SU-DHL-6 (cell line): ENCODE measurements around the gene VDAC2.

ENCODE experiments used
- H2AFZ ChIP-seq: fragments of 200-600 bp; sonication (generic); 2 replicates; pipeline ENCODE4 v1.6.1; 2014; ENCODE audit warnings: low read depth, mild to moderate bottlenecking, moderate library complexity, mixed read lengths, antibody characterized with exemption, low read length; ENCODE audit not compliant: severe bottlenecking
- H3F3A ChIP-seq: fragments of 200-600 bp; shearing (Covaris generic); 2 replicates; pipeline ENCODE4 v1.6.0; 2016; ENCODE audit warnings: antibody characterized with exemption, mild to moderate bottlenecking; ENCODE audit not compliant: insufficient read depth
- H3K27ac ChIP-seq: fragments of 200-600 bp; sonication (generic); 2 replicates; pipeline ENCODE4 v1.5.1; 2016; ENCODE audit warnings: low read depth, mild to moderate bottlenecking, low read length, moderate library complexity, mixed read lengths
- H3K27me3 ChIP-seq: fragments of 200-600 bp; sonication (generic), shearing (Covaris generic); 2 replicates; pipeline ENCODE4 v1.6.0; 2014; ENCODE audit warnings: mild to moderate bottlenecking, low read length
- H3K36me3 ChIP-seq: fragments of 200-600 bp; sonication (generic); 2 replicates; pipeline ENCODE4 v1.6.1; 2014; ENCODE audit warnings: mild to moderate bottlenecking, low read length, mixed read lengths
- H3K4me2 ChIP-seq: fragments of 300-600, 200-600 bp; shearing (Covaris generic), sonication (generic); 2 replicates; pipeline ENCODE4 v1.6.0; 2014; ENCODE audit warnings: low read length, low read depth, mild to moderate bottlenecking; ENCODE audit not compliant: poor library complexity, severe bottlenecking
- H3K4me3 ChIP-seq: fragments of 200-600 bp; sonication (generic); 2 replicates; pipeline ENCODE4 v1.5.1; 2014; ENCODE audit warnings: antibody characterized with exemption, low read length, mild to moderate bottlenecking, mixed read lengths; ENCODE audit not compliant: insufficient read depth, poor library complexity, severe bottlenecking
- H3K79me2 ChIP-seq: fragments of 200-600 bp; sonication (generic); 2 replicates; pipeline ENCODE4 v1.6.1; 2014; ENCODE audit warnings: mild to moderate bottlenecking, low read length, moderate library complexity; ENCODE audit not compliant: insufficient read depth
- H3K9ac ChIP-seq: fragments of 200-600 bp; sonication (generic); 2 replicates; pipeline ENCODE4 v1.7.0; 2014; ENCODE audit warnings: mild to moderate bottlenecking, low read length
- H3K9me2 ChIP-seq: fragments of 200-600 bp; sonication (generic); replicated peaks from 2 replicates; pipeline ENCODE4 v1.6.1; 2014; ENCODE audit warnings: low read length; ENCODE audit not compliant: insufficient read depth
- H3K9me3 ChIP-seq: fragments of 200-600 bp; sonication (generic); 2 replicates; pipeline ENCODE4 v1.6.1; 2014; ENCODE audit warnings: low read length, mixed read lengths; ENCODE audit not compliant: insufficient read depth
- H4K20me1 ChIP-seq: fragments of 200-600 bp; sonication (generic); 2 replicates; pipeline ENCODE4 v1.6.1; 2014; ENCODE audit warnings: low read depth, mild to moderate bottlenecking, antibody characterized with exemption, low read length, moderate library complexity, mixed read lengths
- EZH2phosphoT487 ChIP-seq: fragments of 200-600 bp; sonication (generic), shearing (Covaris generic); conservative IDR thresholded peaks from 2 replicates; pipeline ENCODE4 v1.6.1; 2018; ENCODE audit warnings: mild to moderate bottlenecking, antibody characterized with exemption, low read length, moderate library complexity, mixed read lengths
- TF ChIP-seq, protein P1 (sequence below): fragments of 200-600 bp; sonication (generic); IDR thresholded peaks from one replicate; pipeline ENCODE4 v1.5.1; 2017; ENCODE audit warnings: antibody characterized with exemption, mild to moderate bottlenecking, low read length, moderate library complexity; ENCODE audit not compliant: insufficient read depth, poor library complexity, severe bottlenecking

VDAC2 gene

GRCh38 chr10:75168275-75168674 lies 42.3 kb upstream of the VDAC2 start:
- Histone ChIP-seq H3K36me3 (0 out of 2 replicates have a peak, but pooled peaks cover 3% of the 10 kb centered on the region), H3K4me2 (no peak overlapping the region), H3K9ac (no peak overlapping the region), H3K4me3 (no peak overlapping the region), H3K27ac (no peak overlapping the region), H3K27me3 (no peaks in the 10 kb centered on the region), H4K20me1 (peaks cover 3% of the 10 kb centered on the region; the same call in 1 of the 2 replicates), H3K79me2 (peaks cover 9% of the 10 kb centered on the region; the same call in 1 of the 2 replicates), H2AFZ (no peak overlapping the region), H3F3A (0 out of 2 replicates have a peak, but pooled peaks cover 6% of the 10 kb centered on the region), H3K9me2 (no peaks in the 10 kb centered on the region), H3K9me3 (no peaks in the 10 kb centered on the region)
- TF ChIP-seq, protein P1, sequence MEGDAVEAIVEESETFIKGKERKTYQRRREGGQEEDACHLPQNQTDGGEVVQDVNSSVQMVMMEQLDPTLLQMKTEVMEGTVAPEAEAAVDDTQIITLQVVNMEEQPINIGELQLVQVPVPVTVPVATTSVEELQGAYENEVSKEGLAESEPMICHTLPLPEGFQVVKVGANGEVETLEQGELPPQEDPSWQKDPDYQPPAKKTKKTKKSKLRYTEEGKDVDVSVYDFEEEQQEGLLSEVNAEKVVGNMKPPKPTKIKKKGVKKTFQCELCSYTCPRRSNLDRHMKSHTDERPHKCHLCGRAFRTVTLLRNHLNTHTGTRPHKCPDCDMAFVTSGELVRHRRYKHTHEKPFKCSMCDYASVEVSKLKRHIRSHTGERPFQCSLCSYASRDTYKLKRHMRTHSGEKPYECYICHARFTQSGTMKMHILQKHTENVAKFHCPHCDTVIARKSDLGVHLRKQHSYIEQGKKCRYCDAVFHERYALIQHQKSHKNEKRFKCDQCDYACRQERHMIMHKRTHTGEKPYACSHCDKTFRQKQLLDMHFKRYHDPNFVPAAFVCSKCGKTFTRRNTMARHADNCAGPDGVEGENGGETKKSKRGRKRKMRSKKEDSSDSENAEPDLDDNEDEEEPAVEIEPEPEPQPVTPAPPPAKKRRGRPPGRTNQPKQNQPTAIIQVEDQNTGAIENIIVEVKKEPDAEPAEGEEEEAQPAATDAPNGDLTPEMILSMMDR = no peak
- TF ChIP-seq EZH2phosphoT487 = no peak

DNA sequence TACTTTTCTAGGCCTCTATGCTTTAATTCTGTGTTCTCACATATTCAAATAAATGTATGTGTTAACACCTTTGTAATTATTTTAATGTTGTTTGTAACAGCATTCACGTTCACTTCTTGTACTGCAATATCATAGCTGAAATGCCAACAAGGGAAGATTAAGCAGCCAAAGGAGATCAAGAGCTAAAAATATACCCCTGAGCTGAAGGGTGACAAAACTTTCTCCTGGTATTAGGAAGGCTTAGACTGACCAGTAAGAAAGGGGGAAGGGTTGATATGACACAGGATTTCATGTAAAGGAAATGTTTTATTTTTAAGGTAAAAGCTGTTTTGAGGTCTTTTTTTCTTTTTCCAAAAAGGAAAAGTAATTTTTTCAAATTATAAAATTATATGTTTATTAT lies 40.4 kb upstream of the VDAC2 start:
- Histone ChIP-seq H3K36me3 (0 out of 2 replicates have a peak, but pooled peaks cover 3% of the 10 kb centered on the region), H3K9me3 (no peaks in the 10 kb centered on the region), H3K27ac (no peak overlapping the region), H3K9me2 (no peaks in the 10 kb centered on the region), H3K27me3 (no peaks in the 10 kb centered on the region), H3K9ac (no peak overlapping the region), H3F3A (0 out of 2 replicates have a peak, but pooled peaks cover 2% of the 10 kb centered on the region), H2AFZ (no peak overlapping the region), H3K79me2 (peaks cover 9% of the 10 kb centered on the region; the same call in 1 of the 2 replicates), H4K20me1 (peaks cover 3% of the 10 kb centered on the region; the same call in 1 of the 2 replicates), H3K4me2 (no peak overlapping the region), H3K4me3 (no peak overlapping the region)
- TF ChIP-seq EZH2phosphoT487 = no peak
- TF ChIP-seq, protein P1 = no peak

GRCh38 chr10:75175046-75175445 lies 35.5 kb upstream of the VDAC2 start:
- Histone ChIP-seq H4K20me1 (no peaks in the 10 kb centered on the region), H3K4me2 (no peak overlapping the region), H2AFZ (no peak overlapping the region), H3F3A (no peaks in the 10 kb centered on the region), H3K27ac (no peak overlapping the region), H3K27me3 (no peaks in the 10 kb centered on the region), H3K9me3 (no peaks in the 10 kb centered on the region), H3K79me2 (no peaks in the 10 kb centered on the region), H3K4me3 (no peak overlapping the region), H3K9me2 (no peaks in the 10 kb centered on the region), H3K9ac (no peak overlapping the region), H3K36me3 (peaks cover 8% of the 10 kb centered on the region; the same call in 1 of the 2 replicates)
- TF ChIP-seq, protein P1 = no peak

- Histone ChIP-seq H3K36me3 (peaks cover 5% of the 10 kb centered on the region; the same call in 1 of the 2 replicates), H3K79me2 (no peaks in the 10 kb centered on the region), H3K9me2 (no peaks in the 10 kb centered on the region), H3K9me3 (no peaks in the 10 kb centered on the region), H3K4me3 (no peak overlapping the region), H3K27ac (no peak overlapping the region), H3K4me2 (no peak overlapping the region), H3F3A (no peaks in the 10 kb centered on the region), H4K20me1 (no peaks in the 10 kb centered on the region), H3K27me3 (no peaks in the 10 kb centered on the region), H2AFZ (no peak overlapping the region), H3K9ac (no peak overlapping the region)
- no peak for TF ChIP-seq EZH2phosphoT487
- TF ChIP-seq, protein P1 = no peak
Observed at GRCh38 chr10:75176046-75176445, 34.5 kb upstream of the VDAC2 start.
